Muscle of leg (tissue), 16 donors: ENCODE measurements around the gene KLHL25. TPM values are rescaled to one million over a fixed set of nuclear protein-coding genes. Genes with fewer than 3 reads are reported as not detected.
A peak's percentile ranks its signal among the peaks of the same experiment; 100 is the strongest.

Experiments used
- DNase-seq: peaks from one replicate; pipeline ENCODE4 v3.0.0; 2013
- H3K27ac ChIP-seq: one replicate; pipeline ENCODE4 v1.5.1; 2013; ENCODE audit warnings: mild to moderate bottlenecking, low read length, control low read depth
- H3K27me3 ChIP-seq: one replicate; pipeline ENCODE4 v1.6.1; 2013; ENCODE audit warnings: low read length; ENCODE audit not compliant: control insufficient read depth, insufficient read depth
- H3K36me3 ChIP-seq: one replicate; pipeline ENCODE4 v1.6.1; 2013; ENCODE audit warnings: low read length; ENCODE audit not compliant: control insufficient read depth, insufficient read depth
- H3K4me1 ChIP-seq: one replicate; pipeline ENCODE4 v1.6.1; 2013; ENCODE audit warnings: low read length; ENCODE audit not compliant: control insufficient read depth, insufficient read depth
- H3K4me3 ChIP-seq: one replicate; pipeline ENCODE4 v1.5.1; 2013; ENCODE audit warnings: low read length, control low read depth
- H3K9me3 ChIP-seq: replicated peaks from 2 replicates; pipeline ENCODE4 v1.6.1; 2013; ENCODE audit warnings: low read depth, low read length; ENCODE audit not compliant: control insufficient read depth
- WGBS: methylation state at CpG from one replicate; pipeline ENCODE4 v1.1.5; 2013; ENCODE audit warnings: missing lambda C conversion rate; ENCODE audit not compliant: insufficient coverage; 5-methylcytosine and 5-hydroxymethylcytosine counted together
- long read RNA-seq, 11 donors: transcript quantifications; one replicate each; lab custom pipeline, GENCODE V29; 2026
- polyA plus RNA-seq, 8 donors: library from polyadenylated mRNA; unstranded; fragments of 120-200 nt; gene quantifications; one replicate each; pipeline versions ENCODE4 v1.2.1 to v1.2.3, GENCODE V29; 2013; ENCODE audit warnings: inconsistent platforms in 1 of 8, low replicate concordance in 1 of 8; ENCODE audit not compliant: insufficient read length in 8 of 8, insufficient read depth in 1 of 8
- total RNA-seq: library from RNA; stranded (reverse); fragments of 120-200 nt; gene quantifications from one replicate; pipeline ENCODE4 v1.2.4, GENCODE V29; 2013

KLHL25 gene, protein sequence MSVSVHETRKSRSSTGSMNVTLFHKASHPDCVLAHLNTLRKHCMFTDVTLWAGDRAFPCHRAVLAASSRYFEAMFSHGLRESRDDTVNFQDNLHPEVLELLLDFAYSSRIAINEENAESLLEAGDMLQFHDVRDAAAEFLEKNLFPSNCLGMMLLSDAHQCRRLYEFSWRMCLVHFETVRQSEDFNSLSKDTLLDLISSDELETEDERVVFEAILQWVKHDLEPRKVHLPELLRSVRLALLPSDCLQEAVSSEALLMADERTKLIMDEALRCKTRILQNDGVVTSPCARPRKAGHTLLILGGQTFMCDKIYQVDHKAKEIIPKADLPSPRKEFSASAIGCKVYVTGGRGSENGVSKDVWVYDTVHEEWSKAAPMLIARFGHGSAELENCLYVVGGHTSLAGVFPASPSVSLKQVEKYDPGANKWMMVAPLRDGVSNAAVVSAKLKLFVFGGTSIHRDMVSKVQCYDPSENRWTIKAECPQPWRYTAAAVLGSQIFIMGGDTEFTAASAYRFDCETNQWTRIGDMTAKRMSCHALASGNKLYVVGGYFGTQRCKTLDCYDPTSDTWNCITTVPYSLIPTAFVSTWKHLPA
- total RNA-seq, result 5.3 TPM
- polyA plus RNA-seq, result 1 to 10 TPM; 6.4 to 9.2 (median 7.3) TPM
- long read RNA-seq, donor 1, full-length matches to known transcripts, result 2 of 2 reads
- long read RNA-seq, donor 1, partial matches to known transcripts, result 0 of 2 reads
- long read RNA-seq, donor 1, other reads (novel, unspliced or antisense), result 0 of 2 reads
- long read RNA-seq, donor 2, result 0 reads
- long read RNA-seq, donor 3, full-length matches to known transcripts, result 9 of 9 reads
- long read RNA-seq, donor 3, partial matches to known transcripts, result 0 of 9 reads
- long read RNA-seq, donor 3, other reads (novel, unspliced or antisense), result 0 of 9 reads
- long read RNA-seq, donor 4, full-length matches to known transcripts, result 5 of 5 reads
- long read RNA-seq, donor 4, partial matches to known transcripts, result 0 of 5 reads
- long read RNA-seq, donor 4, other reads (novel, unspliced or antisense), result 0 of 5 reads
- long read RNA-seq, donor 5, full-length matches to known transcripts, result 11 of 11 reads
- long read RNA-seq, donor 5, partial matches to known transcripts, result 0 of 11 reads
- long read RNA-seq, donor 5, other reads (novel, unspliced or antisense), result 0 of 11 reads
- long read RNA-seq, donor 6, full-length matches to known transcripts, result 5 of 5 reads
- long read RNA-seq, donor 6, partial matches to known transcripts, result 0 of 5 reads
- long read RNA-seq, donor 6, other reads (novel, unspliced or antisense), result 0 of 5 reads
- long read RNA-seq, donor 7, full-length matches to known transcripts, result 3 of 3 reads
- long read RNA-seq, donor 7, partial matches to known transcripts, result 0 of 3 reads
- long read RNA-seq, donor 7, other reads (novel, unspliced or antisense), result 0 of 3 reads
- long read RNA-seq, donor 8, full-length matches to known transcripts, result 2 of 2 reads
- long read RNA-seq, donor 8, partial matches to known transcripts, result 0 of 2 reads
- long read RNA-seq, donor 8, other reads (novel, unspliced or antisense), result 0 of 2 reads
- long read RNA-seq, donor 9, full-length matches to known transcripts, result 11 of 11 reads
- long read RNA-seq, donor 9, partial matches to known transcripts, result 0 of 11 reads
- long read RNA-seq, donor 9, other reads (novel, unspliced or antisense), result 0 of 11 reads
- long read RNA-seq, donor 10, full-length matches to known transcripts, result 7 of 7 reads
- long read RNA-seq, donor 10, partial matches to known transcripts, result 0 of 7 reads
- long read RNA-seq, donor 10, other reads (novel, unspliced or antisense), result 0 of 7 reads
- long read RNA-seq, donor 11, full-length matches to known transcripts, result 10 of 10 reads
- long read RNA-seq, donor 11, partial matches to known transcripts, result 0 of 10 reads
- long read RNA-seq, donor 11, other reads (novel, unspliced or antisense), result 0 of 10 reads

DNA sequence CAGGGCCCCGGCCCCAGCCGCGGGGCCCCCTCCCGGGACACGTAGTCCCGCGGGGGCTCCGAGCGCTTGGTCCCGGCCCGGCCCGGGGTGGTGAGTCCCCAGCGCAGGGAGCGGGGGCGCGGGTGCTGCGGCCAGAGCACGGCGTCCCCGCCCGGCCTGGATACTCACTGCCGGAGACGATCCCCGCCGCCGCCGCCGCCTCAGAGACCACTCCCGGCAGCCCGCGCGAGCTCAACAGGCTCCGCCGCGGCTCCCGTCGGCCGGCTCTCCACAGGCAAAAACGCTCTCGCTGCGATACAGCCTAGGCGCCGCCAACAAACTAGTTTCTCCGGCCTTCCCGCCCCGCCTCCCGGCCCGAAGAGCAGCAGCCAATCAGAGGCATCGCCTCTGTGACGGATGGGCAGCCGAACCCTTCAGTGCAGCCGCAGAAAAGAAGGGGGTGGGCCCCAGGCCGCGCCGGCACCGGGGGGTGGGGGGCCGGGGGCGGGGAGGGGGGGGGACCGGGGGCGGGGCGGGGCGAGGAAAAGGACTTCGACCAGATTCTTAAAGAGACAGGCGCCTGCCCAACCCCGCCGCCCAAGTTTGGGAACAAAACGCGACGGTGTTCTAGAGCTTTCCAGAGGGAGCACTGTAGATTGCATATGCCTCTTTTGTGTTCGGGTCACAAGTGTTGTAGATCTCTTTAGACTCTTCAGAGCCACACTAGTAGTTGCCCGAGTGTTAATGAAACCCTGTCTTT lies at the start of gene KLHL25:
TSS of gene KLHL25 (minus strand) at position 328 of the 739 bp plus-strand sequence. CDS start 25,115 bp downstream, outside the sequence.
- H3K36me3 ChIP-seq, result peaks cover 4% of the 10 kb centered on the region
- no peaks in the 10 kb centered on the region for H3K9me3 ChIP-seq
- H3K4me3 ChIP-seq, result peak within 1 kb of the TSS; percentile 77
- H3K27ac ChIP-seq, result peak within 1 kb of the TSS; percentile 82
- H3K4me1 ChIP-seq, result peaks cover 16% of the 10 kb centered on the region
- DNase-seq, result peak; percentile 99
- WGBS, result under 1% methylated on average over 46 of the region's 71 CpGs
- H3K27me3 ChIP-seq, result peaks cover 3% of the 10 kb centered on the region

DNA sequence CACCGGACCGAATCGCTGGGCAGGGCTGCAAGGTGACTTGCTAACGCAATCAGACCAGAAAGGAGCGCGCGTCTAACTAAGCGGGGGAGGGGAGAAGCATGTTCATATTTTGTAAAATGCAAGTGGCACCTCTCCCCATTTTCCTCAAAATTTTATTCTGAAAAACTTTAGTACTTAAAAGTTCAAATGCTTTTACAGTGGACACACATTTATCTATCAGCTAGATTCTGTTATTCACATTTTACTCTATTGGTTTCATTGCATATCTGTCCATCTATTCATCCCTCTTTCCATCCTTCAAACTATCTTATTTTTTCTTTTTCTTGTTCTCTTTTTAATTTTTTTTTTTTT lies 46.1 kb upstream of the KLHL25 start:
- H3K27me3 ChIP-seq, result no peaks in the 10 kb centered on the region
- no peak for DNase-seq
- peaks cover 3% of the 10 kb centered on the region for H3K4me1 ChIP-seq
- H3K36me3 ChIP-seq, result no peaks in the 10 kb centered on the region
- no peak overlapping the region for H3K27ac ChIP-seq
- 6% methylated on average over 3 of the region's 8 CpGs for WGBS
- H3K9me3 ChIP-seq, result no peaks in the 10 kb centered on the region
- no peak overlapping the region for H3K4me3 ChIP-seq

DNA sequence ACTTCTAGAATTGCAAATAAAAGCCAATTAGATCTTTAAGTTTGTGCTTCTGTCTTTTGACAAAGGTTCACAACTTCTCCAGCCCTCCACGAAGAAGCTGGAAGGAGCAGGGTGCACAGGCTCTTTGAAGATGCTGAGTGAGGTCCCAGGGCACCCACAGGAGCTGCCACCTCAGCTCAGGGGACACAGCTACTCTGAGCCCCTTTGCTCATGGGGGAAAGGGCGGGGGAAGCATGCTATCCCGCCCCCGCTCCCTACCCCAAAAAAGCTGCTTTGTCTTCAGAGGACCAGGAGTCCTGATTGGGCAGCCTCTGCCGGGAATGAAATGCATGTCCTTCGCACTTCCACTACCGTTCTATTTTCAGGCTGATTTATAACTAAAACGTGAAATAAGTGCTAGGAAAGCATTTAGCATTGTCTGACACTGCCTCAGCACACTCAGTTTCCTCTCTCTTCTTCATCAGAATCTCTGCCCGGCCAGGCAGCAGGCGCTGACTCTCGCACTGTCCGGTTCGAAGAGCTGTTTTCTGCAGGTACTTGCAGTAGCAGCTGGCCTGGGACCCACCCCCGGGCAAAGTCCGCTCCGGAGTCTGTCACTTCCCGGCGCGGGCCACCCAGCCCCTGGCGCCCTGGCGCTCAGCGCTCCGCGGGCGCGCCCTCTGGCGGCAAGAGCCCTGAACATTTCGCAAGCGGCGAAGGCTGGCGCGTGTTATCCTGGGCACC lies 45.5 kb upstream of the KLHL25 start:
- WGBS, result 7% methylated on average over 27 of the region's 32 CpGs
- DNase-seq, result peak; percentile 82
- Histone ChIP-seq H3K27me3 (no peaks in the 10 kb centered on the region), H3K27ac (no peak overlapping the region), H3K9me3 (no peaks in the 10 kb centered on the region), H3K4me3 (peak overlapping the region; percentile 37), H3K36me3 (no peaks in the 10 kb centered on the region), H3K4me1 (peaks cover 3% of the 10 kb centered on the region)

DNA sequence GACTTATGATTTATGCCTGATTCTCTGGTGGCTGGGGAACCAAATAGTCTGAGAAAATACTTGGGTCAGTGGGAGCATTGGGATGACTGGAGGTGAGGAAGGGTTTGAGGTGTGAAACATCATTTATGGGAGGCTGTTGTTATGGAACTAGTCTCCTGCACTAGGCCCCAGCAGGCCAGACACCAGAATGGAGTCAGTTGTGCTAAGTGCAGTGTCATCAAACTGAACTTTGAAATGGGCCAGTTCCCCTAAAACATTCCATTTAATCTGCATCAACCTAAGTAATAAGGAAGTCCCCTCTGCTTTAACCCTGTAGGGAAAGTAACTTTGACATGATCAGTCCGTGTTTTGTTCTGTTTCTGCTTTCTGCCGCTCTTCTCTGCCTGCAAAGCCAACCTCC lies 44.9 kb upstream of the KLHL25 start:
- Histone ChIP-seq H3K4me1 (peaks cover 3% of the 10 kb centered on the region), H3K9me3 (no peaks in the 10 kb centered on the region), H3K36me3 (no peaks in the 10 kb centered on the region), H3K4me3 (no peak overlapping the region), H3K27ac (no peak overlapping the region), H3K27me3 (no peaks in the 10 kb centered on the region)
- no peak for DNase-seq
- WGBS, result no CpG with 5 or more reads among the region's 2 CpGs

DNA sequence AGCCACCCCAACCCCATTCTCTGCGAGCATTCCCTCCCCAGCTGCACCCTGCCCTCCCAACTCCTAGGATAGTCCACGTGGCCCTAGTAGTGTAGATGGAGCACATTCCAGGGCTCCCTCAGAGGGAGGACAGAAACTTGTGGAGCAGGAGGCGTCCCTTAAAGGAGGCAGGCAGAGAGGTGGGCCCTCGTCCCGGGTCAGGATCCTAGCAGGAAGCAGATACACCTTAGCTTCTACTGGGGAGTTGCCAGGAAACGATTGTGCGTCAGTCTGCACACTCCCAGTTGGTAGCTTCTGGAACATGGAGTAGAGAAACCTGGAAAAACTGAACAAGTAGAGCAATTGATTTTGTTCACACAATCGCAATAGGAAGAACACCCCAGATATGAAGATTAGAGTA lies 43.9 kb upstream of the KLHL25 start:
- Histone ChIP-seq H3K27me3 (no peaks in the 10 kb centered on the region), H3K4me3 (no peak overlapping the region), H3K27ac (no peak overlapping the region), H3K4me1 (peaks cover 3% of the 10 kb centered on the region), H3K36me3 (no peaks in the 10 kb centered on the region), H3K9me3 (no peaks in the 10 kb centered on the region)
- WGBS, result 71% methylated on average over 5 of the region's 8 CpGs
- no peak for DNase-seq

DNA sequence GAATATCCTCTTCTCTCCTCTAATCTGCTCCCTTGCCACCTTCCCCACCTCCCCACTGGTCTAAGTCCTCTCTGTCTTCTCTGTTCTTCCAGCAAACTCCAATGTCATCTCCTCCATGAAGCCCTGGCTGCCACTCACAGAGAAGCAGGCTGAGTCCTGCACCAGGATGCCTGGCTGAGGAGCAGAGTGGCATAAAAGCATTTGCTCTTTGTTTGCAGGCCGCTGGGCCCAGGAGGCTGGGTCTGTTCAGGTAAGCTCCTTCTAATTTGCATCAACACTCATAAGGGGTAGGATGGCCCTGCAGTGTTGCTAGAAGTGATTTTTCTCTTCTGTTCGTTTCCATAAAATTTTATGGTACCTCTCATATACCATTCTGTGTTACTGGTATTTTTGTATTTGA lies 43.2 kb upstream of the KLHL25 start:
- peaks cover 3% of the 10 kb centered on the region for H3K4me1 ChIP-seq
- no peak overlapping the region for H3K4me3 ChIP-seq
- no peaks in the 10 kb centered on the region for H3K27me3 ChIP-seq
- no peaks in the 10 kb centered on the region for H3K9me3 ChIP-seq
- H3K27ac ChIP-seq, result no peak overlapping the region
- H3K36me3 ChIP-seq, result no peaks in the 10 kb centered on the region
- no peak for DNase-seq
- WGBS, result 67% methylated on average over 1 of the region's 2 CpGs

DNA sequence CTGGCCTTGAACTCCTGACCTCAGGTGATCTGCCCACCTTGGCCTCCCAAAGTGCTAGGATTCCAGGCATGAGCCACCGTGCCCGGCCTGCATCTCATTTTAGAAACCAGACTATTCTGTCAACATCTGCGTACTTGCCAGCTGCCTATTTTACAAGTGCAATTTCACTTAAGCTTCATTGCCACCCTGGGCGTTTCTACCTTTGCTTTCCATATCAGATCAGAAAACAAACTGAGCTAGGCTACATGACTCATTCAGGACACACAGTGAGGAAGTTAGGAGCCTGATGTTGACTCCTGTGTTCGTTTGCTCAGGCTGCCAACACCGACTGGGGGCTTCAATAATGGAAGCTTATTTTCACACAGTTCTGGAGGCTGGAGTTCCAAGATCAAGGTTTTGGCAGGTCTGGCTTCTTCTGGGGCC lies 42.3 kb upstream of the KLHL25 start:
- Histone ChIP-seq H3K27ac (no peak overlapping the region), H3K4me3 (no peak overlapping the region), H3K4me1 (peaks cover 3% of the 10 kb centered on the region), H3K9me3 (no peaks in the 10 kb centered on the region), H3K27me3 (no peaks in the 10 kb centered on the region), H3K36me3 (no peaks in the 10 kb centered on the region)
- no peak for DNase-seq
- WGBS, result 72% methylated on average over 6 of the region's 6 CpGs

DNA sequence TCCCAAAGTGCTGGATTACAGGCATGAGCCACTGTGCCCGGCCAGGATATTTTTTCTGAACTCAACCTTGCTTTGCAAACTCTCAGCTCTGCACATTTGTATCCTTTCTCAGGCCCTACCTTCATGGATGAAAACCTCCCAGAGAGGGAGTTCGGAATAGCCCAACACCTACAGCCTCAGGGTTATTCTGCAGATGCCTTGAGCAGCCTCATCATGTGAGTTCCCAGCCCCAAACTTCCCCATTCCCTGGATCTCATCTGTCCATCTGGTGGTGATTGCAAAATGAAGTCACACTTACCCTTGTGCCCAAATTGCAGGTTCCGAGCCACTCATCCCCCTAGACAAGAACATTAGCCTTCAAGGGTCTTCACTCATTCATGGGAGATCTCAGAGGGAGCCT lies 39.9 kb upstream of the KLHL25 start:
- DNase-seq, result no peak
- H3K36me3 ChIP-seq, result no peaks in the 10 kb centered on the region
- H3K27ac ChIP-seq, result no peak overlapping the region
- H3K9me3 ChIP-seq, result no peaks in the 10 kb centered on the region
- H3K27me3 ChIP-seq, result no peaks in the 10 kb centered on the region
- H3K4me1 ChIP-seq, result peaks cover 3% of the 10 kb centered on the region
- H3K4me3 ChIP-seq, result no peak overlapping the region
- WGBS, result 86% methylated on average over 3 of the region's 3 CpGs
